Measurements from ENCODE around the gene RPE65. TPM values are rescaled to one million over a fixed set of nuclear protein-coding genes. Genes with fewer than 3 reads are reported as not detected.
"Not testable (repeated sequence)": the region's sequence is repeated elsewhere in the genome, so short reads cannot be mapped to it uniquely, and the experiment has no call there.

The RPE65 gene
- total RNA-seq, 4 donors from 2014 or later: 3.5 TPM; not detected in 3

DNA sequence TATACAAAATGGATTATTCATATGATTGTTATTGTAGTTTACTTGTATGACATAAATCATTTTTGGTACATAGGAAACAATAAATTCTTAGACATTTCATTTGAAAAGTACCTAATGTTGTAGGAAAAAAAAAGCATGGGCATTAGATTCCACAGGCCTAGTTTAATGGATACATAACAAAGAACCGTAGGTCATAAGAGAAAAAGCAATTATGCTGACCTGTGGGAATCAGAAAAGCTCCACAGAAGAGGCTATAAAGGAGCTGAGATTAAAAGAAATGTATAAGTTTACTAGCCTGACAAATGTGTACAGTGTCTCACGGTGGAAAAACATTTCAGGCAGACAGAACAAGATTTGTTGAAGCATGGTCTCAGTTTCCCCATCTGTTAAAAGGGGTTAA, 43.4 kb upstream of the RPE65 start:
- intact Hi-C loops (cut with DNase I; ENCODE audit: low total_unique reads): no loop called here
- TF ChIP-seq POLR2A (IDR thresholded peaks at IDR 0.05): no peak
- TF ChIP-seq, protein P1, sequence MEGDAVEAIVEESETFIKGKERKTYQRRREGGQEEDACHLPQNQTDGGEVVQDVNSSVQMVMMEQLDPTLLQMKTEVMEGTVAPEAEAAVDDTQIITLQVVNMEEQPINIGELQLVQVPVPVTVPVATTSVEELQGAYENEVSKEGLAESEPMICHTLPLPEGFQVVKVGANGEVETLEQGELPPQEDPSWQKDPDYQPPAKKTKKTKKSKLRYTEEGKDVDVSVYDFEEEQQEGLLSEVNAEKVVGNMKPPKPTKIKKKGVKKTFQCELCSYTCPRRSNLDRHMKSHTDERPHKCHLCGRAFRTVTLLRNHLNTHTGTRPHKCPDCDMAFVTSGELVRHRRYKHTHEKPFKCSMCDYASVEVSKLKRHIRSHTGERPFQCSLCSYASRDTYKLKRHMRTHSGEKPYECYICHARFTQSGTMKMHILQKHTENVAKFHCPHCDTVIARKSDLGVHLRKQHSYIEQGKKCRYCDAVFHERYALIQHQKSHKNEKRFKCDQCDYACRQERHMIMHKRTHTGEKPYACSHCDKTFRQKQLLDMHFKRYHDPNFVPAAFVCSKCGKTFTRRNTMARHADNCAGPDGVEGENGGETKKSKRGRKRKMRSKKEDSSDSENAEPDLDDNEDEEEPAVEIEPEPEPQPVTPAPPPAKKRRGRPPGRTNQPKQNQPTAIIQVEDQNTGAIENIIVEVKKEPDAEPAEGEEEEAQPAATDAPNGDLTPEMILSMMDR (IDR thresholded peaks at IDR 0.05): no peak
- Histone ChIP-seq H3K9me3 (no peaks in the 10 kb centered on the region), H3K4me3 (no peak overlapping the region), H3K36me3 (no peaks in the 10 kb centered on the region), H3K4me1 (peaks cover 5 to 6% of the 10 kb centered on the region in 2 donors), H3K27ac (no peak overlapping the region), H3K27me3 (no peaks in the 10 kb centered on the region)
- DNase-seq: no peak

DNA sequence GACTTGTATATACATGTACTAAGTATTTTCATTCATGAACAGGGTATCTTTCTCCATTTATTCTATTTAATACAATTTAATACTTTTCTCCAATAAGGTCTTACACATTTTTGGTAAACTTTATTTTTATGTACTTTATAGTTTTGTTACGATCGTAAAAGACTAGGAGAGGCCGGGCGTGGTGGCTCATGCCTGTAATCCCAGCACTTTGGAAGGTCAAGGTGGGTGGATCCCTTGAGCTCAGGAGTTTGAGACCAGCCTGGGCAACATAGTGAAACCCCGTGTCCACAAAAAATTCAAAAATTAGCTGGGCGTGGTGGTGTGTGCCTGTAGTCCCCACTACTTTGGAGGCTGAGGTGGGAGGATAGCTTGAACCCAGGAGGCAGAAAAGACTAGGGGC, 42.5 kb upstream of the RPE65 start:
- intact Hi-C loops (cut with DNase I; ENCODE audit: low total_unique reads); H3K9me3 ChIP-seq; H3K4me3 ChIP-seq; H3K36me3 ChIP-seq; H3K27ac ChIP-seq; H3K4me1 ChIP-seq; H3K27me3 ChIP-seq; DNase-seq: not testable (repeated sequence)

DNA sequence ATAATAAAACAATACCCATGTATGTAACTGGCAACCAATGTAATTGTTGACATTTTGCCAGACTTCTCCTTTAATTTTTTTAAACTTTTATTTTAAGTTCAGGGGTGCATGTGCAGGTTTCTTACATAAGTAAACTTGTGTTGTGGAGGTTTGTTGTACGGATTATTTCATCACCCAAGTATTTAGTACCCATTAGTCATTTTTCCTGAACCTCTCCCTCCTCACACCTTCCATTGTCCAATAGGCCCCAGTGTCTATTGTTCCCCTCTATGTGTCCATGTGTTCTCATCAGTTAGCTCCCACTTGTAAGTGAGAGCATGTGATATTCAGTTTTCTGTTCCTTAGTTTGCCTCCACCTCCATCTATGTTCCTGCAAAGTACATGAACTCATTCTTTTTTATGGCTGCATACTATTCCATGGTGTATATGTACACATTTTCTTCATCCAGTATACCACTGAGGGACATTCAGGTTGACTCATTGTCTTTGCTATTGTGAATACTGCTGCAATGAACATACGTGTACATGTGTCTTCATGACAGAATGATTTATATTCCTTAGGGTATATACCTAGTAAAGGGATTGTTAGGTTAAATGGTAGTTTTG, 40.4 kb upstream of the RPE65 start:
- Histone ChIP-seq H3K36me3 (no peaks in the 10 kb centered on the region), H3K4me1 (no peaks in the 10 kb centered on the region), H3K4me3 (no peak overlapping the region), H3K27me3 (no peaks in the 10 kb centered on the region), H3K9me3 (no peaks in the 10 kb centered on the region), H3K27ac (no peak overlapping the region)
- no peak for DNase-seq
- intact Hi-C loops (cut with DNase I; ENCODE audit: low total_unique reads): no loop called here
- no peak for TF ChIP-seq POLR2A (IDR thresholded peaks at IDR 0.05)
- TF ChIP-seq, protein P1 (IDR thresholded peaks at IDR 0.05): no peak

DNA sequence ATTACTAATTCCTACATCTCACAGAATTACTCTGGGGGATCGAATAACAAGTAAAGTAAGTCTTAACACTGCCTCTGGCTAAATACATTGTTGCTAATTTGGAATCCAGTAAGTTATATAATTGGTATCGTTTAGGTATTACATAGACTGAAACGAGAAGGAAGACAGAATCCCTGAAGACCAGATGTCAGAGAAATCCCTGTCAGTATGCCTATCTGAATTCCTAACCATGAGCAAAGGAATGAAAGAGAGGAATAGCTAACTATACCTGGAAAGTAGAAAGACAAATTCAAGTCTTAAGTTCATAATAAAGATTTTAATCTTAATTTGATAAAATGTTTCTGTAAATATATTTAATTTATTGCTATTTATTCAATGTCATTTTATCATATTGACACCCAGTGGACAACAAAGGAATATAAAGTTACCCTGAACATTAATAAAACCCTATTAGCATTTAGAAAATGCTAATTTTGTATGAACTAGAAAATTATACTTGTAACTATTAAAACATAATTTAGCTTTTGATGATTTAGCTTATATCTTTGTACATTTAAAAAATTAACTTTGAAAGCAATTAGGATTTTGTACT, 35.8 kb upstream of the RPE65 start:
- TF ChIP-seq POLR2A (IDR thresholded peaks at IDR 0.05): no peak
- TF ChIP-seq, protein P1 (IDR thresholded peaks at IDR 0.05): no peak
- intact Hi-C loops (cut with DNase I; ENCODE audit: low total_unique reads): no loop called here
- no peaks in the 10 kb centered on the region for H3K9me3 ChIP-seq
- H3K27me3 ChIP-seq: no peaks in the 10 kb centered on the region
- H3K4me3 ChIP-seq: no peak overlapping the region
- no peak for DNase-seq
- no peaks in the 10 kb centered on the region for H3K4me1 ChIP-seq
- H3K36me3 ChIP-seq: no peaks in the 10 kb centered on the region
- no peak overlapping the region for H3K27ac ChIP-seq

DNA sequence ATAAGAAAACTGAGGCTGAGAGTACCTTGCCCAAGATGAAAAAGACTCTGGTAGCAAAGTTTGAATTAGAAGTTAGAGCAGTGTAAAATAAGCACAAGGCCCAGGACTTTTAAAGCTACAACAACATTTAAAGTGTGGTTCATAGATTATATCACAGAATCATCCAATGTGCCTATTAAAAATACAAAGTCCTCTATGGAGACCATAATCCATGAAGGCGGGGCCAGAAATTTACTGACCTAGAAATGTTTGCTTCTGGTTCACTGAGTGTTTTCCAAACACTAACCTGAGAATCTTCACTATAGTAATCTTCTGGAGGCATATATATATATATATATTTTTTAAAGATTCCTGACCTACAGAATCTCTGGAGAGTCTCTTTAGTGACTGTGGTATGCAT, 34.9 kb upstream of the RPE65 start:
- TF ChIP-seq, protein P1 (IDR thresholded peaks at IDR 0.05): no peak
- TF ChIP-seq POLR2A (IDR thresholded peaks at IDR 0.05): no peak
- H3K4me1 ChIP-seq: no peaks in the 10 kb centered on the region
- no peak overlapping the region for H3K4me3 ChIP-seq
- H3K36me3 ChIP-seq: no peaks in the 10 kb centered on the region
- intact Hi-C loops (cut with DNase I; ENCODE audit: low total_unique reads): no loop called here
- DNase-seq: no peak
- H3K27ac ChIP-seq: no peak overlapping the region
- no peaks in the 10 kb centered on the region for H3K27me3 ChIP-seq
- no peaks in the 10 kb centered on the region for H3K9me3 ChIP-seq
